PFSK-1 (cell line): ENCODE data around the gene HEBP1.

Experiments
- FOXP2 ChIP-seq: optimal IDR thresholded peaks from 2 replicates; pipeline ENCODE3; 2011; ENCODE audit warnings: borderline replicate concordance, control low read depth, inconsistent platforms; ENCODE audit not compliant: insufficient read depth; ENCODE audit errors: extremely low read length, extremely low read depth
- POLR2AphosphoS5 ChIP-seq: IDR thresholded peaks from 2 replicates; pipeline ENCODE4 v1.6.1; 2012; ENCODE audit warnings: low read depth, mild to moderate bottlenecking, control low read depth, low read length, moderate library complexity
- SIN3A ChIP-seq: IDR thresholded peaks from 2 replicates; pipeline ENCODE4 v1.6.1; 2012; ENCODE audit warnings: mild to moderate bottlenecking, low read length, moderate library complexity, borderline replicate concordance; ENCODE audit not compliant: insufficient read depth
- TAF1 ChIP-seq: IDR thresholded peaks from 2 replicates; pipeline ENCODE4 v1.6.1; 2012; ENCODE audit warnings: low read length, control low read depth, borderline replicate concordance; ENCODE audit not compliant: insufficient read depth
- TF ChIP-seq, protein P1 (sequence below), 2 experiments: IDR thresholded peaks; 2 replicates each; pipeline versions ENCODE4 v1.6.1 to v1.8.0; 2011 to 2012; ENCODE audit warnings: low read depth in 2 of 2, low read length in 2 of 2, control low read depth in 1 of 2, inconsistent platforms in 1 of 2, mild to moderate bottlenecking in 1 of 2, moderate library complexity in 1 of 2; ENCODE audit not compliant: insufficient read depth in 1 of 2

- TF ChIP-seq POLR2AphosphoS5: no peak
- TF ChIP-seq, protein P1, sequence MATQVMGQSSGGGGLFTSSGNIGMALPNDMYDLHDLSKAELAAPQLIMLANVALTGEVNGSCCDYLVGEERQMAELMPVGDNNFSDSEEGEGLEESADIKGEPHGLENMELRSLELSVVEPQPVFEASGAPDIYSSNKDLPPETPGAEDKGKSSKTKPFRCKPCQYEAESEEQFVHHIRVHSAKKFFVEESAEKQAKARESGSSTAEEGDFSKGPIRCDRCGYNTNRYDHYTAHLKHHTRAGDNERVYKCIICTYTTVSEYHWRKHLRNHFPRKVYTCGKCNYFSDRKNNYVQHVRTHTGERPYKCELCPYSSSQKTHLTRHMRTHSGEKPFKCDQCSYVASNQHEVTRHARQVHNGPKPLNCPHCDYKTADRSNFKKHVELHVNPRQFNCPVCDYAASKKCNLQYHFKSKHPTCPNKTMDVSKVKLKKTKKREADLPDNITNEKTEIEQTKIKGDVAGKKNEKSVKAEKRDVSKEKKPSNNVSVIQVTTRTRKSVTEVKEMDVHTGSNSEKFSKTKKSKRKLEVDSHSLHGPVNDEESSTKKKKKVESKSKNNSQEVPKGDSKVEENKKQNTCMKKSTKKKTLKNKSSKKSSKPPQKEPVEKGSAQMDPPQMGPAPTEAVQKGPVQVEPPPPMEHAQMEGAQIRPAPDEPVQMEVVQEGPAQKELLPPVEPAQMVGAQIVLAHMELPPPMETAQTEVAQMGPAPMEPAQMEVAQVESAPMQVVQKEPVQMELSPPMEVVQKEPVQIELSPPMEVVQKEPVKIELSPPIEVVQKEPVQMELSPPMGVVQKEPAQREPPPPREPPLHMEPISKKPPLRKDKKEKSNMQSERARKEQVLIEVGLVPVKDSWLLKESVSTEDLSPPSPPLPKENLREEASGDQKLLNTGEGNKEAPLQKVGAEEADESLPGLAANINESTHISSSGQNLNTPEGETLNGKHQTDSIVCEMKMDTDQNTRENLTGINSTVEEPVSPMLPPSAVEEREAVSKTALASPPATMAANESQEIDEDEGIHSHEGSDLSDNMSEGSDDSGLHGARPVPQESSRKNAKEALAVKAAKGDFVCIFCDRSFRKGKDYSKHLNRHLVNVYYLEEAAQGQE (IDR thresholded peaks at IDR 0.05; ENCODE audit: insufficient read depth in 1 of 2, low read depth in 2 of 2, low read length in 2 of 2): no peak
- TF ChIP-seq TAF1: no peak
- no peak for TF ChIP-seq SIN3A
- no peak for TF ChIP-seq FOXP2
These were observed 66.3 kb downstream of the HEBP1 start for GRCh38 chr12:12933742-12934141.
